GM12891 (cell line): ENCODE results near the gene CD81.
A peak's percentile ranks its signal among the peaks of the same experiment; 100 is the strongest.

Source experiments
- PAX5 ChIP-seq: IDR thresholded peaks from 2 replicates; pipeline ENCODE4 v1.6.1; 2011; ENCODE audit warnings: low read length, moderate library complexity, mild to moderate bottlenecking; ENCODE audit not compliant: insufficient read depth, severe bottlenecking
- POLR2A ChIP-seq: IDR thresholded peaks from 2 replicates; pipeline ENCODE4 v1.6.1; 2011; ENCODE audit warnings: low read depth, low read length, control low read depth
- POLR2AphosphoS5 ChIP-seq: IDR thresholded peaks from 2 replicates; pipeline ENCODE4 v1.6.1; 2011; ENCODE audit warnings: low read depth, low read length, control low read depth
- SPI1 ChIP-seq: IDR thresholded peaks from 2 replicates; pipeline ENCODE4 v1.6.1; 2011; ENCODE audit warnings: low read depth, low read length, control low read depth
- TAF1 ChIP-seq: IDR thresholded peaks from 2 replicates; pipeline ENCODE4 v1.6.1; 2011; ENCODE audit warnings: low read depth, low read length, control low read depth

DNA sequence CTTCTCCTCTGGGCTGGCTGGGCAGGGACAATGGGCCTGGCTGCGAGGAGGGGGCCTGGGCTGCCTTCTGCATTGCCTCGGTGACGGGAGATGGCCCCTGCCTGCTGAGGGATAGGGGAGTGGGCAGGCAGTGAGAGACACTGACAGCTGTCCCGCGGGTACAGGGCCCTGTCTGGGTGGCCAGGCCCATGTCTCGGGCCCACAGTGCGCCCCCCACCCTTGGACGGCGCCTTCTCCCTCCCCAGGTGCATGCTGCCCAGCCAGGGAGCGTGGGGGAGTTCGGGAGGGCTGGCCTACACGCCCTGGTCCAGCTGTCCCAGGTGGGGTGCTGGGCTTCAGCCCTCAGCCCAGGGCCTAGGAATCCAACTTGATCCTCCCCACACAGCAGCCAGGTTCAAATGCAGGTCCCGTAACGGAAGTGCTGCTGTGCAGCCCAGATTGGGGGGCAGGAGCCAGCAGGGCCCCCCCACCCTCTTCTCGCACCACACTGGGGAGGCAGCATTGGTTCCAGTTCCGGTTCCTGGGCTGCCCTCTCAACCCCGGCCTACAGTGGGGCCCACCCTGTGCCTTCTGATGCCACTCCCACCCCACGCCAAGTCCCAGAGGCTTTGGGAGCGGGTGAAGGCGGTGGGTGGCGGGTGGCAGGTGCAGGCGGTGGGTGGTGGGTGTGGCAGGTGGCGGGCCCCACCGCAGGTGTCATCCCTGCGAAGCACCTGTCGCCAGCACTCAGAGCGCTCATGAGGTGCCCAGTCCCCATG lies 16.2 kb downstream of the CD81 start:
- no peak for TF ChIP-seq POLR2A
- TF ChIP-seq POLR2AphosphoS5 = no peak
- no peak for TF ChIP-seq TAF1
- TF ChIP-seq SPI1 = peak; percentile 60
- TF ChIP-seq PAX5 = no peak
